ENCODE data around the gene CP.

CP gene

GRCh38 chr3:149122721-149123578 is 98.7 kb downstream of the CP start:
- no peak for DNase-seq (ENCODE audit: low read depth in 4 of 4, low spot score in 1 of 4)

Data from stimulated activated CD4-positive, alpha-beta T cell treated with anti-CD3 and anti-CD28 coated beads, Interleukin-1b, Interleukin-23, amount 100 ng/mL, for 24 hours (primary cell).